ENCODE data around the gene DLG2. TPM values are rescaled to one million over a fixed set of nuclear protein-coding genes. Genes with fewer than 3 reads are reported as not detected.

Gene DLG2
- total RNA-seq, 4 donors from 2014 or later, result 1.3 to 4.7 (median 2.4) TPM

DNA sequence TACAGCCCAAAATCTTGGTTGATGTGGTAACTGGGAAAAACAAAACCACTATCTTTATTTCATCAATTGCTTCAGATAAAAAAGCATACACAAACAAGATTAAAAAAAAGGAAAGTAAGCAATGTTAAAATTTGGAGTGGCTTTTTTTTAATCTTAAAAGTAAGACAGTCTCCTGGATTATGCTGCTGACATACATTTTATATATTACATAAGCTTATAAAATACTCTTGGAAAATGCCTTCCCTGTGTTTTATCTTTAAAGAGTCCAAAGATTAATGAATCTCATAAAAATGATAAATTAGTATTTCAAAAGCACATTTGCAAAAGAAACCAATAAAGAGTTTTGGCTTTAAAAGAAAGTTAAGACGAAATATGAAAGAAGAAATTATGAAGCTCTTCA is 132.7 kb downstream of the DLG2 start:
- H3K27ac ChIP-seq, result no peak overlapping the region
- no peaks in the 10 kb centered on the region for H3K36me3 ChIP-seq
- no peaks in the 10 kb centered on the region for H3K4me1 ChIP-seq
- ATAC-seq, result no peak
- intact Hi-C loops (cut with DNase I; ENCODE audit: low total_unique reads), result no loop called here
- no peaks in the 10 kb centered on the region for H3K9me3 ChIP-seq
- TF ChIP-seq, protein P1, sequence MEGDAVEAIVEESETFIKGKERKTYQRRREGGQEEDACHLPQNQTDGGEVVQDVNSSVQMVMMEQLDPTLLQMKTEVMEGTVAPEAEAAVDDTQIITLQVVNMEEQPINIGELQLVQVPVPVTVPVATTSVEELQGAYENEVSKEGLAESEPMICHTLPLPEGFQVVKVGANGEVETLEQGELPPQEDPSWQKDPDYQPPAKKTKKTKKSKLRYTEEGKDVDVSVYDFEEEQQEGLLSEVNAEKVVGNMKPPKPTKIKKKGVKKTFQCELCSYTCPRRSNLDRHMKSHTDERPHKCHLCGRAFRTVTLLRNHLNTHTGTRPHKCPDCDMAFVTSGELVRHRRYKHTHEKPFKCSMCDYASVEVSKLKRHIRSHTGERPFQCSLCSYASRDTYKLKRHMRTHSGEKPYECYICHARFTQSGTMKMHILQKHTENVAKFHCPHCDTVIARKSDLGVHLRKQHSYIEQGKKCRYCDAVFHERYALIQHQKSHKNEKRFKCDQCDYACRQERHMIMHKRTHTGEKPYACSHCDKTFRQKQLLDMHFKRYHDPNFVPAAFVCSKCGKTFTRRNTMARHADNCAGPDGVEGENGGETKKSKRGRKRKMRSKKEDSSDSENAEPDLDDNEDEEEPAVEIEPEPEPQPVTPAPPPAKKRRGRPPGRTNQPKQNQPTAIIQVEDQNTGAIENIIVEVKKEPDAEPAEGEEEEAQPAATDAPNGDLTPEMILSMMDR (IDR thresholded peaks at IDR 0.05 in 4 of 5, conservative IDR thresholded peaks at IDR 0.05 in 1 of 5), result no peak
- no peak for TF ChIP-seq POLR2A (IDR thresholded peaks at IDR 0.05)
- H3K27me3 ChIP-seq, result no peaks in the 10 kb centered on the region
- H3K4me3 ChIP-seq, result no peak overlapping the region
- no peak for DNase-seq
- in situ Hi-C loops (cut with MboI; ENCODE audit: low sequenced_read_pairs in 4 of 4), result no loop called here

DNA sequence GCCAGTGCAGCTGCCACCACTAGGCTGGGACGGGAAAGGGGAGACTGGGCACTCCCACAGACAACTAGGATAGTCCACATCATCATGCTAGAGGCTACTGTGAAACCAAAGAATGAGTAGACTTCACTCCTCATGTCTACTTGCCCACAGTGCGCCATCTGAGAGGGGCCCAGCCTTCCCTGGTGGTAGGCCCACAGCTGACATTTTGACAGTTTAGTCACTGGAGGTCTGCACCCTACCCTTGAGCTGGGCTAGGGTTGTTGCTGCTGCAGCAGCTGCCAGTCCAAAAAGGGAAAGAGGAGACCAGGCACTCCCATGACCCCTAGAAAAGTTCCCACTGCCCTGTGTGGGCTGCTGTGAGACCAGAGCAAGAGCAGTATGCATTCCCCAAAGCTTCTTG is 141.2 kb downstream of the DLG2 start:
- ATAC-seq (no peak), DNase-seq (no peak)
- no peaks in the 10 kb centered on the region for H3K27me3 ChIP-seq
- H3K36me3 ChIP-seq, result no peaks in the 10 kb centered on the region
- intact Hi-C loops (cut with DNase I; ENCODE audit: low total_unique reads), result loop anchor here (5.0 kb wide), 1 partner anchor 826 kb away; no protein-coding TSS in a partner anchor
- no peaks in the 10 kb centered on the region for H3K9me3 ChIP-seq
- H3K4me1 ChIP-seq, result no peaks in the 10 kb centered on the region
- TF ChIP-seq, protein P1 (IDR thresholded peaks at IDR 0.05 in 4 of 5, conservative IDR thresholded peaks at IDR 0.05 in 1 of 5), result no peak
- no peak for TF ChIP-seq POLR2A (IDR thresholded peaks at IDR 0.05)
- in situ Hi-C loops (cut with MboI; ENCODE audit: low sequenced_read_pairs in 4 of 4), result no loop called here
- no peak overlapping the region for H3K4me3 ChIP-seq
- H3K27ac ChIP-seq, result no peak overlapping the region

DNA sequence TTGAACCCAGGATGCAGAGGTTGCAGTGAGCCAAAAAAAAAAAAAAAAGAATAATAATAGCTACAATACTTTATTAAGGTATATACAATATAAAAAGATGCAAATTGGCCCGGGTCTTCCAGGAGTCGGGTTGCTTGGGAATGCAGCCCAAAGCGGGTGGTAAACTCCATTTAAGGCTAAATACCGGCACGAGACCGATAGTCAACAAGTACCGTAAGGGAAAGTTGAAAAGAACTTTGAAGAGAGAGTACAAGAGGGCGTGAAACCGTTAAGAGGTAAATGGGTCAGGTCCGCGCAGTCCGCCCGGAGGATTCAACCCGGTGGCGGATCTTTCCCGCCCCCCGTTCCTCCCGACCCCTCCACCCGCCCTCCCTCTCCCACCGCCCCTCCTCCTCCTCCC is 143.3 kb downstream of the DLG2 start:
- H3K4me3 ChIP-seq, result no peak overlapping the region
- H3K27ac ChIP-seq, result no peak overlapping the region
- DNase-seq (no peak), ATAC-seq (no peak)
- H3K9me3 ChIP-seq, result no peaks in the 10 kb centered on the region
- TF ChIP-seq, protein P1 (IDR thresholded peaks at IDR 0.05 in 4 of 5, conservative IDR thresholded peaks at IDR 0.05 in 1 of 5), result no peak
- TF ChIP-seq POLR2A (IDR thresholded peaks at IDR 0.05), result no peak
- in situ Hi-C loops (cut with MboI; ENCODE audit: low sequenced_read_pairs in 4 of 4), result no loop called here
- no peaks in the 10 kb centered on the region for H3K4me1 ChIP-seq
- no peaks in the 10 kb centered on the region for H3K36me3 ChIP-seq
- no peaks in the 10 kb centered on the region for H3K27me3 ChIP-seq
- intact Hi-C loops (cut with DNase I; ENCODE audit: low total_unique reads), result no loop called here

DNA sequence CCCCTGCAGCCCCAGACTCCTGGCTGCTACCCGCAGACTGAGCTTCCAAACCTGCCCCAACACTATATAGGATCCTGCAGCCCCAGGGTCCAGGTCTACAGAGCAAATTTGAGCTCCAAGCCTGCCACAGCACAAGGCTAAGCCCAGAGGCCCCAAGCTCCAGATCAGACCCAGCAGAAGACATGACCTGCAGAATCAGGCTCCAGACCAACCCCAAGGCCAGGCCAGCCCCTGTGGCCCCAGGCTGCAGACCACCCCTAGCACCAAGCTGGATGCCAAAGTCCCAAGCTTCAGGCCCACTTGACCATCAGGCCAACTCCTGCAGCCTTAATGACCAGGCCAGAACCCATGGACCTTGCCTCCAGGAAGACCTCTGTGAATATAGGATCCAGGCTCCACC is 145.3 kb downstream of the DLG2 start:
- in situ Hi-C loops (cut with MboI; ENCODE audit: low sequenced_read_pairs in 4 of 4), result no loop called here
- no peaks in the 10 kb centered on the region for H3K36me3 ChIP-seq
- no peak overlapping the region for H3K4me3 ChIP-seq
- intact Hi-C loops (cut with DNase I; ENCODE audit: low total_unique reads), result no loop called here
- no peaks in the 10 kb centered on the region for H3K27me3 ChIP-seq
- ATAC-seq (no peak), DNase-seq (no peak)
- H3K9me3 ChIP-seq, result no peaks in the 10 kb centered on the region
- TF ChIP-seq POLR2A (IDR thresholded peaks at IDR 0.05), result no peak
- TF ChIP-seq, protein P1 (IDR thresholded peaks at IDR 0.05 in 4 of 5, conservative IDR thresholded peaks at IDR 0.05 in 1 of 5), result no peak
- H3K27ac ChIP-seq, result no peak overlapping the region
- no peaks in the 10 kb centered on the region for H3K4me1 ChIP-seq
